HG03442 (cell line): Measurements from ENCODE around the gene DNAJB6.
"Not testable (repeated sequence)": the region's sequence is repeated elsewhere in the genome, so short reads cannot be mapped to it uniquely, and the experiment has no call there.

ENCODE experiments used
- ATAC-seq: cut with Tn5 transposase; IDR thresholded peaks from one replicate; pipeline ENCODE4 v1.9.1; 2021; ENCODE audit warnings: mild to moderate bottlenecking, moderate library complexity; ENCODE audit not compliant: unreplicated experiment

The DNAJB6 gene

GRCh38 chr7:157438121-157439025 lies 101.6 kb downstream of the DNAJB6 start:
- ATAC-seq = no peak

DNA sequence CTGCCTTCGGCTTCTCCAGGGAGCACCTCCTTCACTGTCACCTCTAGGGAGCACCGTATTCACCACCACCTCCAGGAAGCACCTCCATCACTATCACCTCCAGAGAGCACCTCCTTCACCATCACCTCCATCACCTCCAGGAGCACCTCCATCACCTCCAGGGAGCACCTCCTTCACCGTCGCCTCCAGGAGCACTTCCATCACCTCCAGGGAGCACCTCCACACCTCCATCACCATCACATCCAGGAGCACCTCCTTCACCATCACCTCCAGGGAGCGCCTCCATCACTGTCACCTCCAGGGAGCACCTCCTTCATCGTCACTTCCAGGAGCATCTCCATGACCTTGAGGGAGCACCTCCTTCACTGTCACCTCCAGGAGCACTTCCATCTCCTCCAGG lies 102.3 kb downstream of the DNAJB6 start:
- no peak for ATAC-seq

GRCh38 chr7:157439761-157440160 lies 103.0 kb downstream of the DNAJB6 start:
- no peak for ATAC-seq

DNA sequence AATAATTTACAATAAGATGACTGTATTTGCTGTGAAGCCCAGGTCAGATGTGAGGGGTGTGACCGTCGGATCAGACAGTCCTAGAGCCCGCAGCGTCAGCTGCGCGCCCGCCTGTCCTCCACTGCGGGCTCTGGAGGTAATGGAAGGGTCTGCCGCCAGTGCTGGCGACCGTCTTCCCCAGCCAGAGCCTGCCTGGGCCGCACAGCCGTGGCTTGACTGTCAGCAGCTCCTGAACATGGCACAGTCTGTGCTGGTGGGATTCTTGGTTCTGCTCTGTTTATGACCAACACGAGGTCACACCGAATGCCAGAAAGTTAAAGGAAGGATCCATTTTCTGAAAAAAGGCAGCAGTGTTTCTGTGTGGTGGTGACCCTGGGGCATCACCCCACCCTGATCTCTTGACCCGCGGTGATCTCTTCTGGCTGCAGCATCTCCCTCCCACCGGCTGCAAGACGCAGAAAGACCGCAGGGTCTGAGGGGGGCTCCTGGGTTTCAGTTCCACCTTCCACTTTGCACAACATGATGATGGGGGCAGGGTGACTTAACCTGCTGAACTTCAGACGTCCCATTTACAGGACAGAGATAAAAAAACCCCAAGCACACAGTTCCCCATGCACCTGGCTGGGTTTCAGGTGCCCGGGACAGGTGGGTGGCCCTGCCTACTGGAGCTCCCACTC lies 103.7 kb downstream of the DNAJB6 start:
- no peak for ATAC-seq

DNA sequence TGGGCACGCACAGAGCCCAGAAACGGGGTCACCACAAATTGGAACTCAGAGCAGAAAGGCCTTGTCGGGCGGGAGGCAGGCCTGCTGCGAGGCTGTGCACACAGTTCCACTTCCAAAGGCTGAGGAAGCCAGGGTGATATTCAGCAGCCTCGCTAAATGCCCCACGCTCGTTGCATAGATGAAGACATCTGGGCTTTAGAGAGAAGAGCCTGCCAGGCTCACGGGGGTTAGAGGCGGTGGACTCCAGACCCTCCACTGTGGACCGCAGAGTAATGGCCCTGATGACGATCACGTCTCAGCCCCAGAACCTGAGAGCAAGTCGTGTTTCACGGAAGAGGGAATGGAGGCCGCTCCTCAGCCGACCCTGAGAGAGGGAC lies 104.2 kb downstream of the DNAJB6 start:
- no peak for ATAC-seq

DNA sequence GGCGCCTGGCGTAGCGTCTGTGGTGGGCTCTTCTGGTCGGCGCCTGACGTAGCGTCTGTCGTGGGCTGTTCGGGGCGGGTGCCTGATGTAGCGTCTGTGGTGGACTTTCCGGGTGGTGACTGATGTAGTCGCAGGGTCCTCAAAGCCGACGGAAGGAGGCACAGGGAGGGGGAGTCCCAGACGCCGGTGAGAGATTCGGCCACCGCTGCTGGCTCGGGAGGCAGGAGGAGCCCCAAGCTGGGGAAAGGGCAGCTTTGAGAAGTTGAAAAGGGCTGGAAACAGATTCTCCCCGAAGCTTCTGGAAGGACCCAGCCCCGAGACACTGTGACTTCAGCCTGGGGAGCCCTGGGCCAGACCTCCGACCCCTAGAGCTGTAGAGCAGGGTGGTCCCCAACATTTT lies 105.7 kb downstream of the DNAJB6 start:
- no peak for ATAC-seq

DNA sequence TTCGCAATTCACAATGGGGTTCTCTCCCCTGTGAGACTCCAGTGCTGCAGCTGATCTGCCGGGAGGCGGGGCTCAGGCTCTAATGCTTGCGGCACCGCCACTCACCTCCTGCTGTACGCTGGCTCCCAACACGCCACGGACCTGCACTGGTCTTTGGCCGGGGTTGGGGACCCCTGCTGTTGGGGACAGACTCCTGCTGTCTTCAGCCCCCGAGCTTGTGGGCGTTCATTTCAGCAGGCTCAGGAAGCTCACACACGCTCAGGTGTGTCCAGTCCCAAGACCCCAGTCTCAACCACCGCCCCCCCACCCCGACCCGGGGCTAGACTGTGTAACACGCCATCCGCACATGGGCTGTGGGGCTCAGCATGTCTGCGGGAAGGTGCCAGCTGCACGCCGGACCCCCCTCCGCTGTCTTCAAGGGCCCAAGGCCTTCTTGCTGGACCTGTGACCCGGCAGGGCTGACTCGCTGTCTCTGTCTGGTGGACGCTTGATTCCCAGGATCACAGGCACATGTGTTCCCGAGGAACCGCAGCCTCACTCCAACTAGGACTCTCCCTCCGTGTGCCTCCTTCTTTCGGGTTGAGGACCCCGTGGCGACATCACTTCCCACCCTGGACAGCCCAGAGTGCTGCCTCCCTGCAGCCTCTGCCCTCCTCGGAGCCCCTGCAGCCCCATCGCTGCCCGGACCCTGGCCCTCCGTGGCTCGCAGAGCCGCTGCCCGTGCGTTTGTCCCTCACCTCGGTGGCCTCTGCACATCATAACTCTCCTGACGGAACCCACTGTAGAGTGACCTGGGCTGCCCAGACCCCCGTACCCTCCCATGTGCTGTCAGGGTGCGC lies 106.4 kb downstream of the DNAJB6 start:
- no peak for ATAC-seq

DNA sequence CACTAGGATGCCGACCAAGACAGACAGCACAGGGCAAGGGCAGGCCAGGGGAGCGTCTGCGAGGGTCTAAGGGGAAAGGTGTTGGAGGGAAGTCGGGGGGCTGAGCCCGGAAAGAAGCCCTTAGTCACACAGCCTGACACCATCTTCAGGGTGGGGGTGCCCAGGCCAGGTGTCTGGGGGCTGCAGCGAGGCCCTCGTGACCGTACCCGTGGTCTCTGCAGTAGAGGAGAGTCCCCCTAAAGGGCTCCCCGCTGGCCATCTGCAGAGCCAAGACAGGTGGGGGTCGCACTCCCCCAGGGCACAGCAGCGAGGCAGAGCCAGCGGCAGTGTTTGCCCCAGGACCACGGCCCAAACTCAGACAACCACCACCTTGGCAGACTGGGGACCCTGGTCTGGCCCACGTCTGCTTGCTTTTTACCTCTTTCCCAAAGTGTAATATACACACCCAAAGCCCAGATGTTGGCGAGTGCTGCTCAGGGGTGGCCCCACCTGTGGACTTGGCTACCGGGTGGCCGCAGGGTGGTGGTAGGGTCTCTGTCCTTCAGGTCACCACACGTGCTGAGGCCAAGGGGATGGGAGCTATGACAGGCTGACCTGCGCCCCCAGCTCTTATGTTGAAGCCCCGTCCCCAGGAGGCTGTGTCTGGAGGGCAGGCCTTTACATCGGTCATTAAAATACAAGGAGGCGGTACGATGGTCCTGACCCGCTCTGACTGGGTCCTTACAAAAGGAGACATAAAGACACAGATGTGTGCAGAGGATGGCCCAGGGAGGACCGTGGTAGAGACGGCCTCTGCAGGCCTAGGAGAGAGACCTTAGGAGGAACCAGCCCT lies 107.4 kb downstream of the DNAJB6 start:
- ATAC-seq = no peak

GRCh38 chr7:157444843-157445135 lies 108.0 kb downstream of the DNAJB6 start:
- no peak for ATAC-seq

- ATAC-seq = no peak
Measured at GRCh38 chr7:157445246-157445955, 108.6 kb downstream of the DNAJB6 start.

DNA sequence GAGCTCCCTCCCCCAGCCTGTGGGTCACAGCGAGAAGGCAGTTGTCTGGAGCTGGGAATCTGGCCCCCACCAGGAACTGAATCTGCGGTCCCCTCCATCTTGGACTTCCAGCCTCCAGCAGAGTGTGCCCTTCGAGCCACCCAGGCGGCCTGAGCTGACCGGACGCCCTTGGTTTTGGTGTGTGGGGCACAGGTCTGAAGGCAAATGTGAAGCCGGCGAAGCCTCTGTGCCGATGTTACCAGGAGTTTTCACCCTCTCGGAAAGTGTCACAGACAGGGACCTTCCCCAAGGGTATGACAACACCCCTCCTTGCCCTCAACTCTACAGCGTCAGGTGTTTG lies 109.1 kb downstream of the DNAJB6 start:
- no peak for ATAC-seq

DNA sequence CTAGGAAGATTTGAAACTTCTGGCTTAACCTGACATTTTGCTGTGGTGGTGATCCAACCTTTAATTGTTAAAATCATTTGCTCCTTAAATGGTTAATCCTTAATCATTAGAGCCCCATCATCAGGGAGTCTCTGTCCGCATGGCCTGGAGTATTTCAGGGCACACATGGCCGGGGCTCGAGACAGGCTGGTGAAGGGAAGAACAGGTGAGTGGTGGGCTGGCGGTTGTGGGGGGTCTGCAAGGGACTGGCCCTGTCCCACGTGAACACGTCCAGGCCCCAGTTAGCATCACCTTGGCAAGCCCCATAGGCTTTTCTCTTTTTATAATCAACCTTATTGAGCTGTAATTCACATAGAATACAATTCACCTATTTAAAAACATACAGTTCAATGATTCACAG lies 109.5 kb downstream of the DNAJB6 start:
- ATAC-seq = no peak

DNA sequence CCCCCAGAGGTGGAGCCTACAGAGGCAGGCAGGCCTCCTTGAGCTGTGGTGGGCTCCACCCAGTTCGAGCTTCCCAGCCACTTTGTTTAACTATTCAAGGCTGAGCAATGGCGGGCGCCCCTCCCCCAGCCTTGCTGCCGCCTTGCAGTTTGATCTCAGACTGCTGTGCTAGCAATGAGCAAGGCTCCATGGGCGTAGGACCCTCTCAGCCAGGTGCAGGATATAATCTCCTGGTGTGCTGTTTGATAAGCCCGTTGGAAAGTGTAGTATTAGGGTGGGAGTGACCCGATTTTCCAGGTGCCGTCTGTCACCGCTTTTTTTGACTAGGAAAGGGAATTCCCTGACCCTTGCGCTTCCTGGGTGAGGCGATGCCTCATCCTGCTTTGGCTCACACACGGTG lies 117.2 kb downstream of the DNAJB6 start:
- not testable (repeated sequence) for ATAC-seq

- no peak for ATAC-seq
Measured at GRCh38 chr7:157457355-157458253, 120.8 kb downstream of the DNAJB6 start.

GRCh38 chr7:157458254-157458633 lies 121.4 kb downstream of the DNAJB6 start:
- ATAC-seq = no peak

DNA sequence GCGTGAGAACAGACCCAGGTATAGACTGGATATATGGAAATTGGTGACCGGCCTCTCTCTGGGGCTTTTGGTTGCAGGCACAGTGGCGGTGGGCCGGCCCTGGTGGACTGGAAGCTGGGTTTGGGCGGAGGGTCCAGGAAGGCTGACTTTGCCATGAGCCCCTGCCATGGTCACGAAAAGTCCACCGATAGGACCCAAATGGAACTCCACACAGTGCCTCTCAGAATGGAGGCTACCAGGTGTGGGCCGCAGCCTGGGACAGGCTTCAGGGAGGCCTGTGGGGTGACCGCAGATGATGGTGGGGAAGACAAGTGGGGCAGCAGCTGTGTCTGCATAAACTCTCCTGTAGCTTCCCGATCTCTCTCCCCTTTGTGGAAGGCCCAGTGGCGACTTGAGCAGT lies 123.2 kb downstream of the DNAJB6 start:
- ATAC-seq = no peak

DNA sequence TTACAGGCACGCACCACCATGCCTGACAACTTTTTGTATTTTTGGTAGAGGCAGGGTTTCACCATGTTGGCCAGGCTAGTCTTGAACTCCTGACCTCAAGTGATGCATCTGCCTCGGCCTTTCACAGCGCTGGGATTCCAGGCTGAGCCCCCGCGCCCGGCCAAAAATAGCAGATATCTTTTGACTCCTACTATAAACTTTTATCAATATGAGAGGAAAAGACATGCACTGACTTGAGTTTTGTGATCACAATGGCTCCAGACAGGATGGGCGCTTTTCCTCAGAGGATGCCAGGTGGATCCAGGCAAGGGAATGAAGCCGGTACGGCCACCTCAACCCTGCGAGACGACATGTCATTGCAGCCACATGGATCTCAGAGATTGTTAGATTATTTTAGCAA lies 123.9 kb downstream of the DNAJB6 start:
- ATAC-seq = no peak

DNA sequence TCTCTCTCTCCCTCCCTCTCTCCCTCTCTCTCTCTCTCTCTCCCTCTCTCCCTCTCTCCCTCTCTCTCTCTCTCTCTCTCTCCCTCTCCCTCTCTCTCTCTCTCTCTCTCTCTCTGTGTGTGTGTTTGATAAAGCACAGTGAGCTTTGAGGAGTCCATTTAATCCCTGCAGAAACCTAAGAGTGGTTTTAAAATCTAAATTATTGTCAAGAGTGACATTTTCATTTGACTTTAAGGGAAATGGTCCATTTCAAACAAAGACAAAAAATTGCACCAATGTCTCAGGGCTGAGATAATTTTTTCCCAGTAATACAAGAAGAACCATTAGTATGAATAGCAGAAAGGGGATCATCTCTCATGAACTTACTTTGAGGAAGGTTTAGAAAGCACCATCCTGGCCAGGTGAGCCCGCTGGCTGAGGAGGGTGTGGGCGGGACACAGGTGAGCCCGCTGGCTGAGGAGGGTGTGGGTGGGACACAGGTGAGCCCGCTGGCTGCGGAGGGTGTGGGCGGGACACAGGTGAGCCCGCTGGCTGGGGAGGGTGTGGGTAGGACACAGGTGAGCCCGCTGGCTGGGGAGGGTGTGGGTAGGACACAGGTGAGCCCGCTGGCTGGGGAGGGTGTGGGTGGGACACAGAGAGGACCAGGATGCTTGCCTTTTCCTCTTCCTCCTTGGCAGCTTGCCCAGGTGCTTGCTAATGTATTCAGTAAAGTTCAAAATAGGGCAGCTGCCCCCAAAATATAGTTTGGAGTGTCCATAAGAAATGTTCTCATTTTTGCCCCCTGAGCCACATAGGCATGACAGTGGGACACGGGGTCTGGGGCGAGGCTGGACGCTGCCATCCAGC lies 125.0 kb downstream of the DNAJB6 start:
- no peak for ATAC-seq

DNA sequence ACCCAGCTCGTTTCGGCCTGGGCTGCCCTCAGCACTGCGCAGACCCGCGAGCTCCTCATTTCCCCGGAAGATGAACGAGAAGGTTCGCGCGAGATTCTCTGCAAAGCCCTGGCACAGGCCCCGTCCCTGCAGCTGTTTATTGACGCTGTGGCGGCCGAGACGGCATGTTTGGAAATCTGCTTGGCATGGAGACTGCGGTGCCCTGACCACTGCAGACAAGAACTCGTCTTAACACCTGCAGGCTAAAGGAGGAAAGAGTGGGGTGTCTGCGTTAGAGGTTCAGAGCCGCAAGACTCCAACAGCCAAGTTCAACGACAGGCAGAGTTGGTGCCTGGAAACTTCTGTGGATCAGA lies 125.6 kb downstream of the DNAJB6 start:
- ATAC-seq = no peak
